CD14-positive monocyte (primary cell): ENCODE measurements around the gene BATF. TPM values are rescaled to one million over a fixed set of nuclear protein-coding genes. Genes with fewer than 3 reads are reported as not detected.

Source experiments
- DNase-seq, 3 donors: peaks; one replicate each; pipeline ENCODE4 v3.0.0-alpha.2; 2011 to 2022
- H2AFZ ChIP-seq: 2 replicates; pipeline ENCODE4 v1.6.0; 2012; ENCODE audit warnings: mild to moderate bottlenecking, low read depth, low read length, inconsistent platforms; ENCODE audit not compliant: insufficient read depth, poor library complexity, severe bottlenecking
- H3K27ac ChIP-seq, 2 donors: 1 replicate in 1 of 2; 2 replicates in 1 of 2; pipeline ENCODE4 v1.5.1; 2012 to 2013; ENCODE audit warnings: low read length in 2 of 2, control low read depth in 1 of 2, inconsistent platforms in 1 of 2, low read depth in 1 of 2, mild to moderate bottlenecking in 1 of 2
- H3K27me3 ChIP-seq, 2 donors: one replicate each; pipeline versions ENCODE4 v1.6.0 to v1.6.1; 2011 to 2013; ENCODE audit warnings: low read length in 2 of 2; ENCODE audit not compliant: control insufficient read depth in 2 of 2, insufficient read depth in 2 of 2
- H3K36me3 ChIP-seq, 2 donors: replicated peaks in 1 of 2; 1 replicate in 1 of 2; 2 replicates in 1 of 2; pipeline versions ENCODE4 v1.5.1 to v1.6.1; 2012 to 2013; ENCODE audit warnings: low read length in 2 of 2, control low read depth in 1 of 2, inconsistent platforms in 1 of 2, mild to moderate bottlenecking in 1 of 2; ENCODE audit not compliant: insufficient read depth in 2 of 2, control insufficient read depth in 1 of 2
- H3K4me1 ChIP-seq, 2 donors: 1 replicate in 1 of 2; 2 replicates in 1 of 2; pipeline versions ENCODE4 v1.5.1 to v1.6.1; 2012 to 2013; ENCODE audit warnings: low read length in 2 of 2, control low read depth in 1 of 2, inconsistent platforms in 1 of 2, mild to moderate bottlenecking in 1 of 2, moderate library complexity in 1 of 2; ENCODE audit not compliant: insufficient read depth in 2 of 2, control insufficient read depth in 1 of 2
- H3K4me2 ChIP-seq: replicated peaks from 2 replicates; pipeline ENCODE3; 2012; ENCODE audit warnings: low read length, moderate library complexity, mild to moderate bottlenecking; ENCODE audit not compliant: poor library complexity, severe bottlenecking; ENCODE audit errors: extremely low read depth
- H3K4me3 ChIP-seq, 3 experiments: fragments of 200-600 bp in 1 of 3; sonication (generic) in 1 of 3; replicated peaks in 1 of 3; 1 replicate in 2 of 3; 2 replicates in 1 of 3; pipeline ENCODE4 v1.5.1; 2011 to 2013; ENCODE audit warnings: low read length in 3 of 3, mild to moderate bottlenecking in 3 of 3, control low read depth in 2 of 3, low read depth in 2 of 3, inconsistent platforms in 1 of 3, moderate library complexity in 1 of 3
- H3K79me2 ChIP-seq: 2 replicates; pipeline ENCODE4 v1.6.0; 2012; ENCODE audit warnings: mild to moderate bottlenecking, control low read depth, inconsistent platforms, low read length, moderate library complexity; ENCODE audit not compliant: insufficient read depth
- H3K9ac ChIP-seq: 2 replicates; pipeline ENCODE4 v1.6.0; 2017; ENCODE audit warnings: low read length, mild to moderate bottlenecking; ENCODE audit not compliant: insufficient read depth, poor library complexity, severe bottlenecking
- H3K9me3 ChIP-seq, 2 donors: replicated peaks in 1 of 2; 1 replicate in 1 of 2; 2 replicates in 1 of 2; pipeline versions ENCODE4 v1.5.1 to v1.6.1; 2012 to 2013; ENCODE audit warnings: low read length in 2 of 2, control low read depth in 1 of 2; ENCODE audit not compliant: control insufficient read depth in 1 of 2, insufficient read depth in 1 of 2
- H4K20me1 ChIP-seq: 2 replicates; pipeline ENCODE4 v1.6.0; 2012; ENCODE audit warnings: mild to moderate bottlenecking, low read length, control low read depth, moderate library complexity; ENCODE audit not compliant: insufficient read depth
- H3K27ac Mint-ChIP-seq, 7 donors: one replicate each; pipeline ENCODE4 v1.8.0; 2020; ENCODE audit warnings: mild to moderate bottlenecking in 7 of 7, mixed read lengths in 7 of 7, moderate library complexity in 6 of 7, inconsistent platforms in 2 of 7
- H3K27me3 Mint-ChIP-seq, 3 donors: one replicate each; pipeline ENCODE4 v1.8.0; 2021 to 2022; ENCODE audit warnings: low read depth in 3 of 3, mild to moderate bottlenecking in 3 of 3, mixed read lengths in 3 of 3, moderate library complexity in 3 of 3, inconsistent platforms in 1 of 3
- H3K36me3 Mint-ChIP-seq, 2 donors: one replicate each; pipeline ENCODE4 v1.8.0; 2020; ENCODE audit warnings: mixed read lengths in 2 of 2, inconsistent platforms in 1 of 2, mild to moderate bottlenecking in 1 of 2
- H3K4me1 Mint-ChIP-seq: one replicate; pipeline ENCODE4 v1.8.0; 2020; ENCODE audit warnings: mild to moderate bottlenecking, mixed read lengths
- H3K4me3 Mint-ChIP-seq, 2 donors: one replicate each; pipeline ENCODE4 v1.8.0; 2020; ENCODE audit warnings: mild to moderate bottlenecking in 2 of 2, mixed read lengths in 2 of 2, moderate library complexity in 1 of 2
- H3K9me3 Mint-ChIP-seq, 7 donors: one replicate each; pipeline ENCODE4 v1.8.0; 2020 to 2022; ENCODE audit warnings: mixed read lengths in 7 of 7, mild to moderate bottlenecking in 6 of 7, moderate library complexity in 6 of 7, inconsistent platforms in 2 of 7
- WGBS: methylation state at CpG from one replicate; pipeline ENCODE4 v1.1.5; 2013; ENCODE audit warnings: missing lambda C conversion rate; ENCODE audit not compliant: insufficient coverage; 5-methylcytosine and 5-hydroxymethylcytosine counted together
- intact Hi-C, 2 donors: fragments of 100-400 bp; cut with micrococcal nuclease; formaldehyde crosslinking; loops; one replicate each; pipeline versions ENCODE4 v1.15.0 to v1.15.1; 2023
- polyA plus RNA-seq, 3 donors: library from polyadenylated mRNA; depleted of rRNA in 1 of 3; unstranded in 2 of 3; stranded (reverse) in 1 of 3; fragments of 300-500 nt in 2 of 3; fragments of >200 nt in 1 of 3; fragmentation: Illumina TruSeq in 2 of 3; gene quantifications; 1 replicate in 2 of 3; 2 replicates in 1 of 3; pipeline ENCODE4 v1.2.3, GENCODE V29; 2012 to 2021
- TF ChIP-seq, protein P1 (sequence below): fragments of 200-600 bp; IDR thresholded peaks from one replicate; pipeline ENCODE4 v1.8.0; 2022; ENCODE audit warnings: antibody characterized with exemption, mild to moderate bottlenecking

BATF gene
- polyA plus RNA-seq, 3 donors: 12.6 to 25.8 (median 20.9) TPM

DNA sequence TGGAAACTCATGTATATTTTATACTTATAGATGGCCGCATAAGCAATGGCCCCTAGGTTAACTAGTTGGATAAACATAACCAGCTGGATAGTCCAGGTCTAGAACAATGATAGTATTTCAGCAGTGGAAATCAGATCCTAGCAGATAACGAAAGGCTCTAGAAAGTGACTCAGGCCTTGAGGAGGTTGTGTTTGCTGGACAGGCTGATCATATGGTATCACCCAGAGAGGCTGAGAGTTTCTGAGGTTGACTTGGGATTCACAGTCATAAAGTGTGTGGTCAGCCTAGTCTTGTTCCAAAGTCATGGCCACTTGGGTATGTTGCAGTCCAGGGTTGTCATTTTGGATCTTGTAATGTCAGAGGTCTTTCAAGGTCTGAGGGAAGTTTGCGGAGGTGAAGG is 73.0 kb downstream of the BATF start:
- peaks cover 15% of the 10 kb centered on the region for H3K79me2 ChIP-seq
- whole genome bisulfite sequencing: 95% methylated on average over 2 of the region's 3 CpGs
- peaks cover 30 to 39% of the 10 kb centered on the region in 2 donors for H3K36me3 Mint-ChIP-seq
- H3K27ac Mint-ChIP-seq: no peak overlapping the region
- DNase-seq: no peak
- H3K36me3 ChIP-seq: peaks cover 0 to 13% of the 10 kb centered on the region in 2 donors
- peaks cover 32% of the 10 kb centered on the region for H4K20me1 ChIP-seq
- no peak overlapping the region for H2AFZ ChIP-seq
- H3K9me3 Mint-ChIP-seq: peaks cover 3 to 7% (median 5%) of the 10 kb centered on the region in 7 donors
- H3K4me3 Mint-ChIP-seq: no peak overlapping the region
- peaks cover 22 to 30% of the 10 kb centered on the region in 2 donors for H3K4me1 ChIP-seq
- intact Hi-C loops: no loop called here
- TF ChIP-seq, protein P1, sequence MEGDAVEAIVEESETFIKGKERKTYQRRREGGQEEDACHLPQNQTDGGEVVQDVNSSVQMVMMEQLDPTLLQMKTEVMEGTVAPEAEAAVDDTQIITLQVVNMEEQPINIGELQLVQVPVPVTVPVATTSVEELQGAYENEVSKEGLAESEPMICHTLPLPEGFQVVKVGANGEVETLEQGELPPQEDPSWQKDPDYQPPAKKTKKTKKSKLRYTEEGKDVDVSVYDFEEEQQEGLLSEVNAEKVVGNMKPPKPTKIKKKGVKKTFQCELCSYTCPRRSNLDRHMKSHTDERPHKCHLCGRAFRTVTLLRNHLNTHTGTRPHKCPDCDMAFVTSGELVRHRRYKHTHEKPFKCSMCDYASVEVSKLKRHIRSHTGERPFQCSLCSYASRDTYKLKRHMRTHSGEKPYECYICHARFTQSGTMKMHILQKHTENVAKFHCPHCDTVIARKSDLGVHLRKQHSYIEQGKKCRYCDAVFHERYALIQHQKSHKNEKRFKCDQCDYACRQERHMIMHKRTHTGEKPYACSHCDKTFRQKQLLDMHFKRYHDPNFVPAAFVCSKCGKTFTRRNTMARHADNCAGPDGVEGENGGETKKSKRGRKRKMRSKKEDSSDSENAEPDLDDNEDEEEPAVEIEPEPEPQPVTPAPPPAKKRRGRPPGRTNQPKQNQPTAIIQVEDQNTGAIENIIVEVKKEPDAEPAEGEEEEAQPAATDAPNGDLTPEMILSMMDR: no peak
- H3K4me3 ChIP-seq: no peak overlapping the region
- H3K4me1 Mint-ChIP-seq: peaks cover 50% of the 10 kb centered on the region
- H3K27me3 ChIP-seq: no peaks in the 10 kb centered on the region
- H3K27ac ChIP-seq: no peak overlapping the region
- no peak overlapping the region for H3K9ac ChIP-seq
- peaks cover 0 to 5% (median 0%) of the 10 kb centered on the region in 3 donors for H3K27me3 Mint-ChIP-seq
- peaks cover 0 to 4% of the 10 kb centered on the region in 2 donors for H3K9me3 ChIP-seq
- no peak overlapping the region for H3K4me2 ChIP-seq

Other genes with a start within 250 kb of the BATF start
- 1,000 to 10,000 TPM; 4,403 to 5,159 (median 4,841) TPM for gene FOS, start 243.6 kb upstream of the BATF start, polyA plus RNA-seq
- 10 to 100 TPM in 2 of 3 donors, 1 to 10 TPM in 1; 3.5 to 69.2 (median 14.2) TPM for gene JDP2, start 94.4 kb upstream of the BATF start, polyA plus RNA-seq
- gene FLVCR2, start 56.2 kb downstream of the BATF start, polyA plus RNA-seq: 10 to 100 TPM; 13.2 to 36.6 (median 16.3) TPM
- gene ERG28, start 138.4 kb downstream of the BATF start, polyA plus RNA-seq: 1 to 10 TPM; 1.6 to 8.2 (median 5.7) TPM
- gene TTLL5, start 138.8 kb downstream of the BATF start, polyA plus RNA-seq: 1 to 10 TPM; 4.2 to 7.2 (median 4.7) TPM